K562 (cell line): ENCODE results near the gene ZNF546. TPM values are rescaled to one million over a fixed set of nuclear protein-coding genes. Genes with fewer than 3 reads are reported as not detected.

Source experiments
- ATAC-seq: fragments of 200-7000 bp; cut with Tn5 transposase; 3 replicates; pipeline ENCODE4 v1.9.1; 2020; ENCODE audit warnings: moderate library complexity
- BruUV-seq: library from RNA; stranded (reverse); fragments of 400-500 nt; replicated peaks from 2 replicates; lab custom pipeline; 2021; lab: Mats Ljungman, UMichigan
- CTCF ChIA-PET: fragments of 300-600 bp; formaldehyde crosslinking; extraction: SDS; loops from one replicate; lab custom pipeline; 2021; ENCODE audit warnings: low intra/inter-chr PET ratio; lab: Yijun Ruan, JAX
- POLR2A ChIA-PET: fragments of 300-600, 350-650 bp; sonication (Branson Sonifier 250); formaldehyde crosslinking; extraction: SDS; loops from one replicate; lab custom pipeline; 2021; ENCODE audit warnings: antibody characterized with exemption, inconsistent platforms; lab: Yijun Ruan, JAX
- DNase-seq, 4 experiments: peaks; one replicate each; pipeline versions ENCODE4 v3.0.0 to v3.0.0-alpha.2; 2011 to 2018; ENCODE audit warnings: low spot score in 3 of 4, mixed read lengths in 3 of 4; ENCODE audit errors: extremely low read depth in 1 of 4
- FAIRE-seq: peaks from 2 replicates; lab custom pipeline; 2011; peaks lifted over from hg19 to GRCh38; lab: Jason Lieb, UNC
- H2AFZ ChIP-seq: 2 replicates; pipeline ENCODE4 v1.6.0; 2011; ENCODE audit warnings: low read depth, low read length, control low read depth, inconsistent platforms
- H3K27ac ChIP-seq: fragments of 200-600 bp; 3 replicates; pipeline ENCODE4 v1.8.0; 2011; ENCODE audit warnings: low read depth, mild to moderate bottlenecking, control low read depth, inconsistent platforms, low read length, moderate library complexity, mixed read lengths; ENCODE audit errors: extremely low read depth
- H3K27me3 ChIP-seq, 2 experiments: fragments of 300-600 bp in 1 of 2; 2 replicates in 1 of 2; 3 replicates in 1 of 2; pipeline versions ENCODE4 v1.6.0 to v1.8.0; 2011; ENCODE audit warnings: inconsistent platforms in 2 of 2, low read length in 2 of 2, mild to moderate bottlenecking in 1 of 2, mixed read lengths in 1 of 2, moderate library complexity in 1 of 2; ENCODE audit not compliant: control insufficient read depth in 2 of 2, insufficient read depth in 2 of 2
- H3K36me3 ChIP-seq: fragments of 300-600 bp; 3 replicates; pipeline ENCODE4 v1.8.0; 2011; ENCODE audit warnings: mild to moderate bottlenecking, low read length, inconsistent platforms; ENCODE audit not compliant: control insufficient read depth, insufficient read depth
- H3K4me1 ChIP-seq, 2 experiments: fragments of 200-600 bp in 1 of 2; replicated peaks in 1 of 2; 2 replicates in 1 of 2; 3 replicates in 1 of 2; pipeline versions ENCODE4 v1.5.1 to v1.8.0; 2011; ENCODE audit warnings: inconsistent platforms in 2 of 2, low read length in 2 of 2, mild to moderate bottlenecking in 1 of 2, mixed read lengths in 1 of 2, moderate library complexity in 1 of 2; ENCODE audit not compliant: control insufficient read depth in 2 of 2, insufficient read depth in 2 of 2
- H3K4me2 ChIP-seq: 2 replicates; pipeline ENCODE4 v1.6.1; 2011; ENCODE audit warnings: low read length, control low read depth, inconsistent platforms, mixed read lengths; ENCODE audit not compliant: insufficient read depth
- H3K4me3 ChIP-seq: fragments of 200-600 bp; sonication (generic), shearing (Covaris generic); 2 replicates; pipeline ENCODE4 v1.5.1; 2016; ENCODE audit warnings: control low read depth, inconsistent platforms
- H3K79me2 ChIP-seq: fragments of 200-600 bp; 3 replicates; pipeline ENCODE4 v1.8.0; 2011; ENCODE audit warnings: low read length, inconsistent platforms; ENCODE audit not compliant: control insufficient read depth, insufficient read depth
- H3K9ac ChIP-seq, 2 experiments: 2 replicates each; pipeline versions ENCODE4 v1.6.0 to v1.6.1; 2011; ENCODE audit warnings: low read depth in 2 of 2, low read length in 2 of 2, control low read depth in 1 of 2, inconsistent platforms in 1 of 2, mild to moderate bottlenecking in 1 of 2, mixed read lengths in 1 of 2; ENCODE audit not compliant: insufficient read depth in 1 of 2
- H3K9me1 ChIP-seq: one replicate; pipeline ENCODE4 v1.6.0; 2011; ENCODE audit warnings: inconsistent platforms, mild to moderate bottlenecking, low read length, moderate library complexity; ENCODE audit not compliant: control insufficient read depth, insufficient read depth
- H3K9me3 ChIP-seq: replicated peaks from 2 replicates; pipeline ENCODE4 v1.5.1; 2011; ENCODE audit warnings: low read depth, low read length, inconsistent platforms; ENCODE audit not compliant: control insufficient read depth, insufficient read depth
- H4K20me1 ChIP-seq: replicated peaks from 2 replicates; pipeline ENCODE4 v1.6.1; 2011; ENCODE audit warnings: low read length, inconsistent platforms, mixed read lengths; ENCODE audit not compliant: control insufficient read depth, insufficient read depth
- CREBBP ChIP-seq: IDR thresholded peaks from one replicate; pipeline ENCODE4 v1.6.1; 2012; ENCODE audit warnings: low read depth, mild to moderate bottlenecking, control low read depth, inconsistent platforms, low read length
- ELF1 ChIP-seq: fragments of 200-800 bp; sonication (Bioruptor generic); IDR thresholded peaks from 2 replicates; pipeline ENCODE4 v1.6.1; 2016; ENCODE audit warnings: missing genetic modification characterization, missing compliant biosample characterization
- HDAC1 ChIP-seq, 2 experiments: fragments of 450-650 bp; IDR thresholded peaks; 2 replicates each; pipeline ENCODE4 v1.6.1; 2016 to 2017; ENCODE audit warnings: inconsistent platforms in 1 of 2, mild to moderate bottlenecking in 1 of 2, moderate library complexity in 1 of 2
- MTA2 ChIP-seq: fragments of 450-650 bp; IDR thresholded peaks from 2 replicates; pipeline ENCODE4 v1.6.1; 2016; ENCODE audit warnings: low read depth
- NFE2L1 ChIP-seq: fragments of 450-650 bp; IDR thresholded peaks from 2 replicates; pipeline ENCODE4 v1.6.1; 2016; ENCODE audit warnings: missing genetic modification characterization, low read depth, mild to moderate bottlenecking, missing compliant biosample characterization, moderate library complexity, borderline replicate concordance
- PHF21A ChIP-seq: fragments of 450-650 bp; IDR thresholded peaks from 2 replicates; pipeline ENCODE4 v1.6.1; 2017; ENCODE audit warnings: low read depth, borderline replicate concordance
- SREBF2 ChIP-seq: sonication (generic); formaldehyde crosslinking; IDR thresholded peaks from 2 replicates; pipeline ENCODE4 v1.4.0; 2020; ENCODE audit warnings: mild to moderate bottlenecking, missing genetic modification reagents
- TAF7 ChIP-seq: fragments of 450-650 bp; IDR thresholded peaks from 2 replicates; pipeline ENCODE4 v1.6.1; 2016; ENCODE audit warnings: missing genetic modification characterization, missing compliant biosample characterization
- ZNF174 ChIP-seq: fragments of 250-450 bp; sonication (Bioruptor Pico); IDR thresholded peaks from 2 replicates; pipeline ENCODE4 v1.4.0; 2020; ENCODE audit warnings: mild to moderate bottlenecking
- ZNF217 ChIP-seq: sonication (generic); formaldehyde crosslinking; IDR thresholded peaks from 2 replicates; pipeline ENCODE4 v1.8.0; 2022; ENCODE audit warnings: mild to moderate bottlenecking, missing genetic modification reagents
- ZNF232 ChIP-seq: sonication (generic); formaldehyde crosslinking; IDR thresholded peaks from 2 replicates; pipeline ENCODE4 v1.8.0; 2022; ENCODE audit warnings: mild to moderate bottlenecking, missing genetic modification reagents
- ZNF24 ChIP-seq: fragments of 450-650 bp; IDR thresholded peaks from 2 replicates; pipeline ENCODE4 v1.6.1; 2016
- ZNF274 ChIP-seq: IDR thresholded peaks from 2 replicates; pipeline ENCODE4 v1.6.1; 2011; ENCODE audit warnings: low read depth, mild to moderate bottlenecking, low read length, moderate library complexity, borderline replicate concordance
- ZNF354B ChIP-seq: fragments of 250-450 bp; sonication (Bioruptor Pico); IDR thresholded peaks from 2 replicates; pipeline ENCODE4 v1.4.0; 2020
- WGBS: fragments of 100-300 bp; shearing (Covaris generic); methylation state at CpG from one replicate; pipeline ENCODE4 v1.1.6; 2016; ENCODE audit warnings: low coverage, mixed read lengths; ENCODE audit not compliant: insufficient coverage; ENCODE audit errors: missing lambda C conversion rate; 5-methylcytosine and 5-hydroxymethylcytosine counted together
- in situ Hi-C: fragments of 300-500 bp; cut with MboI; formaldehyde crosslinking; loops from 4 replicates; pipeline ENCODE4 v1.15.0; 2018; ENCODE audit warnings: inconsistent platforms, mixed read lengths
- intact Hi-C: fragments of 100-400 bp; cut with micrococcal nuclease; formaldehyde crosslinking; loops from 2 replicates; pipeline ENCODE4 v1.14.2; 2022
- polyA plus RNA-seq, 8 experiments: library from polyadenylated mRNA; depleted of rRNA in 4 of 8; stranded (reverse) in 5 of 8; unstranded in 3 of 8; fragments of >200 nt; fragmentation: Nextera tagmentation in 2 of 8; fragmentation: Illumina TruSeq in 1 of 8; extraction: Ambion mirVana in 2 of 8; extraction: Trizol in 1 of 8; gene quantifications; 2 replicates each; pipeline versions ENCODE4 v1.2.1 to v1.2.3, GENCODE V29; 2011 to 2014; ENCODE audit warnings: inconsistent platforms in 1 of 8, missing spikeins in 1 of 8
- total RNA-seq, 7 experiments: library from RNA; depleted of rRNA in 6 of 7; stranded (reverse); fragments of >200 nt in 6 of 7; fragmentation: Illumina TruSeq in 2 of 7; extraction: Trizol in 2 of 7; gene quantifications; 2 replicates each; pipeline versions ENCODE4 v1.2.1 to v1.2.3, GENCODE V29; 2011 to 2021; ENCODE audit warnings: low replicate concordance in 1 of 7
- TF ChIP-seq, protein P1 (sequence below): fragments of 250-450 bp; sonication (Bioruptor Pico); IDR thresholded peaks from 2 replicates; pipeline ENCODE4 v1.8.0; 2022; ENCODE audit warnings: moderate library complexity, mild to moderate bottlenecking, inconsistent platforms
- TF ChIP-seq, protein P2 (sequence below): fragments of 250-450 bp; sonication (Bioruptor Pico); IDR thresholded peaks from 2 replicates; pipeline ENCODE4 v1.9.0; 2021; ENCODE audit warnings: mild to moderate bottlenecking, inconsistent platforms
- TF ChIP-seq, protein P3 (sequence below): fragments of 250-450 bp; sonication (Bioruptor Pico); IDR thresholded peaks from 2 replicates; pipeline ENCODE4 v1.8.0; 2022; ENCODE audit warnings: moderate library complexity, mild to moderate bottlenecking, inconsistent platforms
- TF ChIP-seq, protein P4 (sequence below): IDR thresholded peaks from 3 replicates; pipeline ENCODE4 v1.6.1; 2011; ENCODE audit warnings: borderline replicate concordance, mild to moderate bottlenecking, moderate library complexity; ENCODE audit not compliant: insufficient read length; ENCODE audit errors: extremely low read depth

ZNF546 gene
- total and polyA plus RNA-seq, 9 of the 15 experiments (the other 6 are each of a cell fraction or from before 2014, with no cell fraction given) = 0.73 to 5.1 (median 2.2) TPM

DNA sequence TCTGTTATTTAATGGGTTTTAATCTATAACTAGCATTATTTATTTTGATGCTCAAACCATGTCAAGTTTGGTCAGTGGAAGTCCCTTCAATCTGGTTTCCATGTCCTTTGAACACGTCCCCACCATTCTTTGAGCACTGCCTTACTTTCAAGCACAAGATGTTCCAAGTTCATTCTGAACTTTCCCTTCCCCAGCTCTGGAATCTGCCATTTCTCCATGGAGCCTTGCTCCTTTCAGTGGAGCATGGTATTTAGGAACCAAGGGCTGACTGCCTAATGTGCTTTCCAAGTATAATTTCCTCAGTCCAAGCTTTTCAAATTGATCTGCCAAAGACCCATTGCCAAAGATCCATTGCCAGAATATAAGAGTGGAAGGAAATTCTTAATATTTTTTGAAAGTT, 1.1 kb upstream of the ZNF546 start:
- FAIRE-seq (no peak), DNase-seq (no peak), ATAC-seq (no peak)
- Histone ChIP-seq H2AFZ (no peak overlapping the region), H3K36me3 (no peaks in the 10 kb centered on the region), H3K27ac (no peak overlapping the region), H4K20me1 (no peaks in the 10 kb centered on the region), H3K27me3 (no peaks in the 10 kb centered on the region), H3K4me2 (peak overlapping the region; percentile 79), H3K9ac (peak overlapping the region; percentile 82 to 89; a peak in 3 of 4 replicates), H3K79me2 (peaks cover 24% of the 10 kb centered on the region), H3K9me3 (peaks cover 2% of the 10 kb centered on the region), H3K9me1 (no peaks in the 10 kb centered on the region), H3K4me3 (peak overlapping the region; percentile 72; the same call in 1 of the 2 replicates), H3K4me1 (peaks cover 4 to 12% of the 10 kb centered on the region in 2 experiments; a peak in 3 of 5 replicates)
- in situ Hi-C loops = no loop called here
- WGBS = 63% methylated on average over 1 of the region's 1 CpG
- intact Hi-C loops = no loop called here
- ChIA-PET POLR2A (interaction anchor here (0.5 kb wide), 1 partner anchor 137 kb away, joined by 3 read pairs; no protein-coding TSS in a partner anchor), CTCF (no interaction called here)
- BruUV-seq = no TSS peak
- TF ChIP-seq ZNF174 (no peak), MTA2 (no peak), NFE2L1 (tag) (no peak), ZNF274 (no peak), ZNF354B (CRISPR knock-in tag) (no peak), HDAC1 (IDR thresholded peaks at IDR 0.05) (no peak), ZNF24 (no peak), CREBBP (no peak), PHF21A (no peak), TAF7 (tag) (no peak), ZNF232 (CRISPR knock-in tag) (no peak), ELF1 (tag) (no peak), ZNF217 (CRISPR knock-in tag) (no peak), SREBF2 (CRISPR knock-in tag) (no peak)
- TF ChIP-seq, protein P1, sequence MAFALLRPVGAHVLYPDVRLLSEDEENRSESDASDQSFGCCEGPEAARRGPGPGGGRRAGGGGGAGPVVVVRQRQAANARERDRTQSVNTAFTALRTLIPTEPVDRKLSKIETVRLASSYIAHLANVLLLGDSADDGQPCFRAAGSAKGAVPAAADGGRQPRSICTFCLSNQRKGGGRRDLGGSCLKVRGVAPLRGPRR (CRISPR knock-in tag) = no peak
- TF ChIP-seq, protein P2, sequence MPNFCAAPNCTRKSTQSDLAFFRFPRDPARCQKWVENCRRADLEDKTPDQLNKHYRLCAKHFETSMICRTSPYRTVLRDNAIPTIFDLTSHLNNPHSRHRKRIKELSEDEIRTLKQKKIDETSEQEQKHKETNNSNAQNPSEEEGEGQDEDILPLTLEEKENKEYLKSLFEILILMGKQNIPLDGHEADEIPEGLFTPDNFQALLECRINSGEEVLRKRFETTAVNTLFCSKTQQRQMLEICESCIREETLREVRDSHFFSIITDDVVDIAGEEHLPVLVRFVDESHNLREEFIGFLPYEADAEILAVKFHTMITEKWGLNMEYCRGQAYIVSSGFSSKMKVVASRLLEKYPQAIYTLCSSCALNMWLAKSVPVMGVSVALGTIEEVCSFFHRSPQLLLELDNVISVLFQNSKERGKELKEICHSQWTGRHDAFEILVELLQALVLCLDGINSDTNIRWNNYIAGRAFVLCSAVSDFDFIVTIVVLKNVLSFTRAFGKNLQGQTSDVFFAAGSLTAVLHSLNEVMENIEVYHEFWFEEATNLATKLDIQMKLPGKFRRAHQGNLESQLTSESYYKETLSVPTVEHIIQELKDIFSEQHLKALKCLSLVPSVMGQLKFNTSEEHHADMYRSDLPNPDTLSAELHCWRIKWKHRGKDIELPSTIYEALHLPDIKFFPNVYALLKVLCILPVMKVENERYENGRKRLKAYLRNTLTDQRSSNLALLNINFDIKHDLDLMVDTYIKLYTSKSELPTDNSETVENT (CRISPR knock-in tag) = no peak
- TF ChIP-seq, protein P3, sequence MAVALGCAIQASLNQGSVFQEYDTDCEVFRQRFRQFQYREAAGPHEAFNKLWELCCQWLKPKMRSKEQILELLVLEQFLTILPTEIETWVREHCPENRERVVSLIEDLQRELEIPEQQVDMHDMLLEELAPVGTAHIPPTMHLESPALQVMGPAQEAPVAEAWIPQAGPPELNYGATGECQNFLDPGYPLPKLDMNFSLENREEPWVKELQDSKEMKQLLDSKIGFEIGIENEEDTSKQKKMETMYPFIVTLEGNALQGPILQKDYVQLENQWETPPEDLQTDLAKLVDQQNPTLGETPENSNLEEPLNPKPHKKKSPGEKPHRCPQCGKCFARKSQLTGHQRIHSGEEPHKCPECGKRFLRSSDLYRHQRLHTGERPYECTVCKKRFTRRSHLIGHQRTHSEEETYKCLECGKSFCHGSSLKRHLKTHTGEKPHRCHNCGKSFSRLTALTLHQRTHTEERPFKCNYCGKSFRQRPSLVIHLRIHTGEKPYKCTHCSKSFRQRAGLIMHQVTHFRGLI (CRISPR knock-in tag) = no peak
- TF ChIP-seq, protein P4, sequence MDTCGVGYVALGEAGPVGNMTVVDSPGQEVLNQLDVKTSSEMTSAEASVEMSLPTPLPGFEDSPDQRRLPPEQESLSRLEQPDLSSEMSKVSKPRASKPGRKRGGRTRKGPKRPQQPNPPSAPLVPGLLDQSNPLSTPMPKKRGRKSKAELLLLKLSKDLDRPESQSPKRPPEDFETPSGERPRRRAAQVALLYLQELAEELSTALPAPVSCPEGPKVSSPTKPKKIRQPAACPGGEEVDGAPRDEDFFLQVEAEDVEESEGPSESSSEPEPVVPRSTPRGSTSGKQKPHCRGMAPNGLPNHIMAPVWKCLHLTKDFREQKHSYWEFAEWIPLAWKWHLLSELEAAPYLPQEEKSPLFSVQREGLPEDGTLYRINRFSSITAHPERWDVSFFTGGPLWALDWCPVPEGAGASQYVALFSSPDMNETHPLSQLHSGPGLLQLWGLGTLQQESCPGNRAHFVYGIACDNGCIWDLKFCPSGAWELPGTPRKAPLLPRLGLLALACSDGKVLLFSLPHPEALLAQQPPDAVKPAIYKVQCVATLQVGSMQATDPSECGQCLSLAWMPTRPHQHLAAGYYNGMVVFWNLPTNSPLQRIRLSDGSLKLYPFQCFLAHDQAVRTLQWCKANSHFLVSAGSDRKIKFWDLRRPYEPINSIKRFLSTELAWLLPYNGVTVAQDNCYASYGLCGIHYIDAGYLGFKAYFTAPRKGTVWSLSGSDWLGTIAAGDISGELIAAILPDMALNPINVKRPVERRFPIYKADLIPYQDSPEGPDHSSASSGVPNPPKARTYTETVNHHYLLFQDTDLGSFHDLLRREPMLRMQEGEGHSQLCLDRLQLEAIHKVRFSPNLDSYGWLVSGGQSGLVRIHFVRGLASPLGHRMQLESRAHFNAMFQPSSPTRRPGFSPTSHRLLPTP = no peak
